HepG2 (cell line): ENCODE data around the gene DAB1. TPM values are rescaled to one million over a fixed set of nuclear protein-coding genes. Genes with fewer than 3 reads are reported as not detected.

Source experiments
- NCOA2 ChIP-seq: sonication (generic); formaldehyde crosslinking; IDR thresholded peaks from 2 replicates; pipeline ENCODE4 v1.8.0; 2022; ENCODE audit warnings: inconsistent platforms
- ZHX2 ChIP-seq, 2 experiments: sonication (generic) in 1 of 2; formaldehyde crosslinking in 1 of 2; IDR thresholded peaks; 2 replicates each; pipeline versions ENCODE4 v1.6.1 to v1.9.0; 2014 to 2022; ENCODE audit warnings: antibody characterized with exemption in 1 of 2, borderline replicate concordance in 1 of 2, inconsistent platforms in 1 of 2, low read depth in 1 of 2, missing genetic modification reagents in 1 of 2
- ZKSCAN8 ChIP-seq: IDR thresholded peaks from 2 replicates; pipeline ENCODE4 v1.6.1; 2016; ENCODE audit warnings: borderline replicate concordance, missing genetic modification reagents, missing compliant biosample characterization
- ZNF367 ChIP-seq: sonication (generic); formaldehyde crosslinking; IDR thresholded peaks from 2 replicates; pipeline ENCODE4 v1.4.0; 2020; ENCODE audit warnings: missing genetic modification reagents, borderline replicate concordance
- polyA plus RNA-seq, 8 experiments: library from polyadenylated mRNA; depleted of rRNA in 3 of 8; stranded (reverse) in 7 of 8; unstranded in 1 of 8; fragments of >200 nt; fragmentation: Illumina TruSeq in 4 of 8; extraction: Trizol in 4 of 8; gene quantifications; 2 replicates each; pipeline versions ENCODE4 v1.2.1 to v1.2.3, GENCODE V29; 2011 to 2016; ENCODE audit warnings: low read depth in 4 of 8, missing spikeins in 1 of 8, mixed read lengths in 1 of 8; ENCODE audit not compliant: insufficient read depth in 1 of 8
- total RNA-seq, 5 experiments: library from RNA; depleted of rRNA; stranded (reverse); fragments of >200 nt; fragmentation: Illumina TruSeq; extraction: Trizol; gene quantifications; 2 replicates each; pipeline ENCODE4 v1.2.3, GENCODE V29; 2016; ENCODE audit warnings: low read depth in 1 of 5

The DAB1 gene
- total and polyA plus RNA-seq, 2 of the 13 experiments (the other 11 are each of a cell fraction or from before 2014, with no cell fraction given) = 0.04 to 0.13 TPM

GRCh38 chr1:57064379-57065140, 359.3 kb downstream of the DAB1 start (continued):
- TF ChIP-seq ZHX2 (IDR thresholded peaks at IDR 0.05; ENCODE audit: low read depth) = no peak
- no peak for TF ChIP-seq ZHX2 (CRISPR knock-in tag; IDR thresholded peaks at IDR 0.05; ENCODE audit: borderline replicate concordance)
- no peak for TF ChIP-seq ZNF367 (CRISPR knock-in tag)
- TF ChIP-seq ZKSCAN8 (CRISPR knock-in tag) = no peak
- TF ChIP-seq NCOA2 (CRISPR knock-in tag) = no peak
- TF ChIP-seq, all 625 proteins: peak for 0
